Psoas muscle (tissue), 8 donors: ENCODE measurements around the gene RPS21. TPM values are rescaled to one million over a fixed set of nuclear protein-coding genes. Genes with fewer than 3 reads are reported as not detected.

ENCODE experiments used
- ATAC-seq, 4 donors: fragments of 200-7000 bp; cut with Tn5 transposase; one replicate each; pipeline ENCODE4 v1.9.1; 2020; ENCODE audit warnings: moderate library complexity in 3 of 4, mild to moderate bottlenecking in 2 of 4
- DNase-seq, 2 donors: peaks; one replicate each; pipeline ENCODE4 v3.0.0-alpha.2; 2020
- H3K27ac ChIP-seq: fragments of 200-600 bp; one replicate; pipeline ENCODE4 v1.8.0; 2022
- H3K27me3 ChIP-seq, 3 donors: fragments of 200-600 bp in 1 of 3; one replicate each; pipeline versions ENCODE4 v1.6.1 to v1.8.0; 2013 to 2022; ENCODE audit warnings: low read length in 2 of 3, mild to moderate bottlenecking in 2 of 3, moderate library complexity in 1 of 3; ENCODE audit not compliant: insufficient read depth in 3 of 3
- H3K36me3 ChIP-seq, 2 donors: fragments of 200-600 bp in 1 of 2; one replicate each; pipeline versions ENCODE4 v1.6.1 to v1.8.0; 2013 to 2022; ENCODE audit warnings: low read depth in 1 of 2, mild to moderate bottlenecking in 1 of 2, moderate library complexity in 1 of 2; ENCODE audit not compliant: insufficient read depth in 1 of 2
- H3K4me1 ChIP-seq: fragments of 200-600 bp; one replicate; pipeline ENCODE4 v1.8.0; 2022
- H3K4me3 ChIP-seq: fragments of 200-600 bp; one replicate; pipeline ENCODE4 v1.8.0; 2022; ENCODE audit warnings: mild to moderate bottlenecking
- H3K9me3 ChIP-seq: fragments of 200-600 bp; one replicate; pipeline ENCODE4 v1.8.0; 2022
- WGBS, 3 donors: extraction: QIAGEN DNeasy Blood & Tissue Kit; methylation state at CpG; one replicate each; pipeline versions ENCODE4 v1.1.6 to v1.1.7; 2013; 5-methylcytosine and 5-hydroxymethylcytosine counted together
- intact Hi-C, 2 donors: fragments of 100-400 bp; cut with DNase I; formaldehyde crosslinking; loops; one replicate each; pipeline versions ENCODE4 v1.11.0 to v1.14.2; 2022
- polyA plus RNA-seq, 3 donors: library from polyadenylated mRNA; stranded (reverse); fragments of 200-250 nt; gene quantifications; one replicate each; pipeline ENCODE4 v1.2.3, GENCODE V29; 2013
- total RNA-seq, 4 donors: library from RNA; stranded (reverse); fragmentation: NEBNext Ultra II Directional in 2 of 4; extraction: Animal tissue kit (Norgen Biotek cat#: 25700) in 2 of 4; gene quantifications; one replicate each; pipeline versions ENCODE4 v1.2.1 to v1.2.4, GENCODE V29; 2021 to 2023
- TF ChIP-seq, protein P1 (sequence below): fragments of 200-600 bp; IDR thresholded peaks from one replicate; pipeline ENCODE4 v1.8.0; 2022; ENCODE audit warnings: antibody characterized with exemption
- donor health status: healthy with polysubstance abuse.
- donor health status: DM: no; HTN: no; CAD: no; lungs with moderate emphysema.
- donor health status: Bipolar disorder and iron deficiency.
- donor health status: healthy.
- donor health status: DM: yes; HTN: yes; CAD: no.
- donor health status: DM: no; HTN: no; CAD: no.
- donor health status: DM: no; HTN: no; CAD: no.
- donor health status: DM: yes; HTN: yes; CAD: no.

Gene RPS21
- total and polyA plus RNA-seq, 7 donors: 602 to 5,162 (median 1,206) TPM

DNA sequence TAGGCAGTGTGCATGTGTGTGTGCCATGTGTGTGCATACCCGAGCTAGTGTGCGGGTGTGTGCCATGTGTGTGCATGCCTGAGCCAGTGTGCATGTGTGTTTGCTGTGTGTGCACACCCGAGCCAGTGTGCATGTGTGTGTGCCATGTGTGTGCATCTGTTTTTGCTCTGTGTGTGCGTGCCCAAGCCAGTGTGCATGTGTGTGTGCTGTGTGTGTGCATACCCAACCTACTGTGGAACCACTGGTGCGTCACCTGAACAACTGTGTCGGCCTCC is 34.8 kb downstream of the RPS21 start:
- H3K4me1 ChIP-seq: no peaks in the 10 kb centered on the region
- DNase-seq: no peak
- no peak for ATAC-seq
- H3K27ac ChIP-seq: no peak overlapping the region
- 87 to 91% (median 91%) methylated on average over 6 of the region's 6 CpGs for WGBS, 3 donors
- intact Hi-C loops: no loop called here
- no peak overlapping the region for H3K4me3 ChIP-seq
- TF ChIP-seq, protein P1, sequence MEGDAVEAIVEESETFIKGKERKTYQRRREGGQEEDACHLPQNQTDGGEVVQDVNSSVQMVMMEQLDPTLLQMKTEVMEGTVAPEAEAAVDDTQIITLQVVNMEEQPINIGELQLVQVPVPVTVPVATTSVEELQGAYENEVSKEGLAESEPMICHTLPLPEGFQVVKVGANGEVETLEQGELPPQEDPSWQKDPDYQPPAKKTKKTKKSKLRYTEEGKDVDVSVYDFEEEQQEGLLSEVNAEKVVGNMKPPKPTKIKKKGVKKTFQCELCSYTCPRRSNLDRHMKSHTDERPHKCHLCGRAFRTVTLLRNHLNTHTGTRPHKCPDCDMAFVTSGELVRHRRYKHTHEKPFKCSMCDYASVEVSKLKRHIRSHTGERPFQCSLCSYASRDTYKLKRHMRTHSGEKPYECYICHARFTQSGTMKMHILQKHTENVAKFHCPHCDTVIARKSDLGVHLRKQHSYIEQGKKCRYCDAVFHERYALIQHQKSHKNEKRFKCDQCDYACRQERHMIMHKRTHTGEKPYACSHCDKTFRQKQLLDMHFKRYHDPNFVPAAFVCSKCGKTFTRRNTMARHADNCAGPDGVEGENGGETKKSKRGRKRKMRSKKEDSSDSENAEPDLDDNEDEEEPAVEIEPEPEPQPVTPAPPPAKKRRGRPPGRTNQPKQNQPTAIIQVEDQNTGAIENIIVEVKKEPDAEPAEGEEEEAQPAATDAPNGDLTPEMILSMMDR: no peak
- H3K36me3 ChIP-seq: no peaks in the 10 kb centered on the region
- H3K9me3 ChIP-seq: no peaks in the 10 kb centered on the region
- peaks cover 0 to 26% (median 11%) of the 10 kb centered on the region in 3 donors for H3K27me3 ChIP-seq

DNA sequence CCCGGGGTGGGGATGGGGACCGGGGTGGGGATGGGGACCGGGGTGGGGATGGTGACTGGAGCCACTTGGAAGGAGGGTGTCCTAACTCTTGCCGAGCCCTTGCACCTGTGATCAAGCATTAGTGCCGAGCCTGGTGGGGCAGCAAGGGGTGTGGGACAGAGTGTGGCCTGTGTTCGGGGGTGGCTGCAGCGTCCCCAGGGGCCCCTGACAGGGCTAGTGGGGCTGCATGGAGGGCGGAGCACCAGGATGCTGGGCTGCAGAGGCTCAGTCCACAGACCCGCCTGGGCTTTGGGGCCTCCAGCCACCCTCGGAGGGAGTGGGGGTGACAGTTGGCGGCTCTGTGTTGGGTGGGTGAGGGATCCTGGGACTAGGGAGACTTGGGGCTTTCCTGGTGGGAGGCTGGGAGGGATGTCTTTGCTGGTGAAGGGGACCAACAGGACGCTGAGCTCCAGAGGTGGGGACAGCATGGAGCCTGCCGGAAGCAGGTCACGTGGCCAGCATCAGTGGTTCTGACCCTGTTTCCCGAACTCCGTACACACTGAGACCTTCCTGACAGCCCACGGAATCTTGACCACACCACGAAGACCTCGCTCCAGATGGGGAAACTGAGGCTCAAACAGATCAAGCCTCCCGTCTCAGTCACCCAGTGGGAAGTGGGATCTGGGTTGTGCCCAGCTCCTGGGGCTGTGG is 35.9 kb downstream of the RPS21 start:
- Histone ChIP-seq H3K4me1 (no peaks in the 10 kb centered on the region), H3K4me3 (no peak overlapping the region), H3K36me3 (no peaks in the 10 kb centered on the region), H3K9me3 (no peaks in the 10 kb centered on the region), H3K27me3 (peaks cover 0 to 26% (median 11%) of the 10 kb centered on the region in 3 donors), H3K27ac (no peak overlapping the region)
- intact Hi-C loops: no loop called here
- 76 to 83% (median 82%) methylated on average over 20 of the region's 20 CpGs for WGBS, 3 donors
- no peak for DNase-seq
- TF ChIP-seq, protein P1: no peak
- ATAC-seq: no peak

DNA sequence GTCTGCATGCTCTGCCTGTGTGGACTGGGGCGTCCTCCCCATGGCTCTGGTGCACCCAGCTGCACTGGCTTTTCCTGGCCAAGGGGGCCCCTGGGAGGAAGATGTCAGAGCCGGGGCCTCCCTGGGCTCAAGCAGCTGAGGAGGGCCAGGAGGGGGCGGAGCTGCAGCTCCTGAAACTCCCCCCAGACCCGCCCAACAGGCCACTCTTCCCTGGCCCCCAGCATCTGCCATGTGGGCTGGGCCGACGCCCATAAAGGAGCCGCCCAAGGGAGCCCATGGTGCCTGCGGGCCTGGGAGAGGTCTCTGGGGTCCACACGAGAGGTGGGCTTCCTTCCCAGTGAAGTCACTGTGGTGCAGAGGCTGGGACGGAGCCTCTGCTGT is 36.4 kb downstream of the RPS21 start:
- Histone ChIP-seq H3K27me3 (peaks cover 0 to 26% (median 9%) of the 10 kb centered on the region in 3 donors), H3K36me3 (no peaks in the 10 kb centered on the region), H3K4me3 (no peak overlapping the region), H3K4me1 (no peaks in the 10 kb centered on the region), H3K9me3 (no peaks in the 10 kb centered on the region), H3K27ac (no peak overlapping the region)
- TF ChIP-seq, protein P1: no peak
- no peak for DNase-seq
- 21 to 43% (median 42%) methylated on average over 9 to 10 of the region's 10 CpGs for WGBS, 3 donors
- ATAC-seq: no peak
- intact Hi-C loops: no loop called here

DNA sequence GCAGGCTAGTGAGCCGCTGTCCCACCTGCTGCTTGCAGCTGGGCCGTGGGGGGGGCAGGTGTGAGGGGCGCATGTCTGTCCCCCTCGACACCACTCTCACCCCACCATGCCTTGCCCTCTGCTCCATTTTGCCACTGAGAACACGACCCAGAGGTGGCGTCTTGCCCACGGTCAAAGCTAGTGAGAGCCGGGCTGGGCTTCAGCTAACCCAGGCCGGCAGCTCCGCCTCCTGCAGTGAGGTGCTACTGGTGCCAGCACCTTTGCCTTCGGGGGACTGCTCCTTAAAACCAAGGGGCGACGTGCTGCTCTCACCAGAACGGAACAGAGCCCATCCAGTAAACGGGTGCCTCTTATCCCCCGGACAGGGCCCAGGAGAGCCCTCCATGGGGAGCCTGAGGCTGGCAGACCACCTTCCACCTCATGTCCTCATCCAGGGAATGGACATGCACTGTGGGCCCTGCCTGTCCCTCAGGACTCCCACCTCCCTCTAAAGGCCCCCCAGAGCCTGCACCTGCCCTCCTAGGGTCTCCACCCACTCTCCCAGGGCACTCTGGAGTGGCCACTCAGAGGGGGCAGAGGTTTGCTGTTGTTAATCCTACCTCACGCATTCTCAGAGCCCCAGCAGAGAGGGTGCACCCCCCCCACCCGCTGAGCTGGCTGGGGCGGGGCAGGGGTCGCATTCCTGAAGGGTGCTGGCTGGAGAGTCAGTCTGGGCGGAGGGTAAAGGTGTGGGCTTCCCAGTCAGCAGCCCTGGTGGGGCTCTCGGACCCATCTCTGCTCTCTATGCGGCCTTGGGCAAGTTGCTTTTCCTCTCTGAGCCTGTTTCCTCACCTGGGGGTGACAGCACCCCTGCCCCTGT is 37.6 kb downstream of the RPS21 start:
- intact Hi-C loops: no loop called here
- peaks cover 0 to 26% (median 9%) of the 10 kb centered on the region in 3 donors for H3K27me3 ChIP-seq
- whole genome bisulfite sequencing, 3 donors: 50 to 60% (median 54%) methylated on average over 21 to 23 of the region's 23 CpGs
- no peaks in the 10 kb centered on the region for H3K36me3 ChIP-seq
- ATAC-seq (no peak), DNase-seq (no peak)
- no peak overlapping the region for H3K27ac ChIP-seq
- no peaks in the 10 kb centered on the region for H3K4me1 ChIP-seq
- TF ChIP-seq, protein P1: no peak
- H3K9me3 ChIP-seq: no peaks in the 10 kb centered on the region
- H3K4me3 ChIP-seq: no peak overlapping the region
